Muscle layer of duodenum (tissue), 2 donors: ENCODE data around the gene DNAAF3.

ENCODE experiments used
- H3K27ac ChIP-seq: one replicate; pipeline ENCODE4 v1.7.0; 2013; ENCODE audit warnings: mild to moderate bottlenecking, low read length
- H3K27me3 ChIP-seq: one replicate; pipeline ENCODE4 v1.7.0; 2013; ENCODE audit warnings: low read depth, mild to moderate bottlenecking, control low read depth, low read length
- H3K36me3 ChIP-seq, 2 donors: one replicate each; pipeline ENCODE4 v1.7.0; 2013; ENCODE audit warnings: low read length in 2 of 2, control low read depth in 1 of 2, mild to moderate bottlenecking in 1 of 2; ENCODE audit not compliant: insufficient read depth in 2 of 2, control insufficient read depth in 1 of 2
- H3K4me1 ChIP-seq, 2 donors: one replicate each; pipeline ENCODE4 v1.7.0; 2013; ENCODE audit warnings: low read length in 2 of 2, mild to moderate bottlenecking in 2 of 2, control low read depth in 1 of 2, moderate library complexity in 1 of 2; ENCODE audit not compliant: insufficient read depth in 2 of 2, control insufficient read depth in 1 of 2
- H3K4me3 ChIP-seq, 2 donors: one replicate each; pipeline ENCODE4 v1.7.0; 2013; ENCODE audit warnings: low read length in 2 of 2, low read depth in 1 of 2, mild to moderate bottlenecking in 1 of 2
- H3K9me3 ChIP-seq, 2 donors: one replicate each; pipeline ENCODE4 v1.7.0; 2013; ENCODE audit warnings: low read length in 2 of 2, control low read depth in 1 of 2, mild to moderate bottlenecking in 1 of 2; ENCODE audit not compliant: control insufficient read depth in 1 of 2
- donor health status: healthy.

DNAAF3 gene

DNA sequence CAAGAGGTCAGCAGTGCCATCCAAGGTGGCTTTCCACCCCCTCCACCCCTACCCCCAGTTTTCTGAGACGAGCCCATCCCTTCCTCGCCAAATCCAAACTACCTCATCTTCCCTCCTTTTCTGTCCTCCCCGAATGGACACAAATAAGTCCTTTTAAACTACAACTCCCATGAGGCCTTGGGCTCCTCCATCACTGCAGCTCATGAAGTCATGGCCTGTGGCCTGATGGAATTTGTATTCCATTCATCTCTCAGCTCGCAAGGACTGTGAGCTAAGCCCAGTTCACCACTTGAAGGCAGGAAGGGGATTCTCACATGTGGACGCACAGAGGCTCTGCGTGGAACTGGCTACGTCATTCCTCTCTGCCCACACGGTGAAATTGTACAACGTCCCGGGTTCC is 30.4 kb upstream of the DNAAF3 start:
- Histone ChIP-seq H3K9me3 (no peaks in the 10 kb centered on the region), H3K27me3 (no peaks in the 10 kb centered on the region), H3K4me1 (no peaks in the 10 kb centered on the region), H3K4me3 (no peak overlapping the region), H3K27ac (no peak overlapping the region), H3K36me3 (no peaks in the 10 kb centered on the region)

DNA sequence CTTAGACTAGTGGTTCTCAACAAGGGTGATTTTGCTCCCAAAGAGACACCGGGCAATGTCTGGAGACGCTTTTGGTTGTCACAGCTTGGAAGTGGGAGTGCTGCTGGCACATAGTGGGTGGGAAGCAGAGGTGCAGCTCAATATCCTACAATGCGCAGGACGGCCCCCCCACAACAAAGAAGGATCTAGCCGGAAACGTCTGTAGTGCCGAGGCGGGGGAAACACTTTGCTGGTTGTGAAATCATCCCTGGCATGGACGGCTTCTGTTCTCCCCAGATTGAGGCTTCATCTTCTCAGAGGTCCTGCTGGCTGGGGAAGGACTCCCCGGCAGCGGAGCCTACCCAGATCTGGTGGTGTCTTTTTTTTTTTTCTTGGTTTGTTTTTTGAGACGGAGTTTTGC is 27.1 kb upstream of the DNAAF3 start:
- Histone ChIP-seq H3K27ac (no peak overlapping the region), H3K4me1 (no peaks in the 10 kb centered on the region), H3K36me3 (no peaks in the 10 kb centered on the region), H3K4me3 (no peak overlapping the region), H3K27me3 (no peaks in the 10 kb centered on the region), H3K9me3 (no peaks in the 10 kb centered on the region)

DNA sequence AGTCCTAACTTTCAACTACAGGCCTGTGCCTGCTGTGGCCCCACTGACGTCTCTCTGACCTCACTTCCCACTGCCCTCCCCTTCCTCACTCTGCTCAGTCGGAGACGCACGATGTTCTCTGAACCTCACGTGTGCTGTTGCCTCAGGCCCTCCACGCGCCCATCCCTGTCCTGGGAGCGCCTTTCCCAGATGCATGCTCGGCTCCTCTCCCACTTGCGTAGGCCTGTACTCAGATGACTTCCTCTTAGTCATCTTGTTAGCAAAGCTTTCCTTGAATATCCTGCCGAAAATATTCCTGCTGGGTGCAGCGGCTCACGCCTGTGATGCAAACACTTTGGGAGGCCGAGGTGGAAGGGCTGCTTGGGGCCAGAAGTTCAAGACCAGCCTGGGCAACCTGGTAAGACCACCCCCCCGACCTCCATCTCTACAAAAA is 23.0 kb upstream of the DNAAF3 start:
- no peaks in the 10 kb centered on the region for H3K9me3 ChIP-seq
- no peaks in the 10 kb centered on the region for H3K27me3 ChIP-seq
- H3K4me3 ChIP-seq, result no peak overlapping the region
- no peak overlapping the region for H3K27ac ChIP-seq
- H3K36me3 ChIP-seq, result no peaks in the 10 kb centered on the region
- no peaks in the 10 kb centered on the region for H3K4me1 ChIP-seq

DNA sequence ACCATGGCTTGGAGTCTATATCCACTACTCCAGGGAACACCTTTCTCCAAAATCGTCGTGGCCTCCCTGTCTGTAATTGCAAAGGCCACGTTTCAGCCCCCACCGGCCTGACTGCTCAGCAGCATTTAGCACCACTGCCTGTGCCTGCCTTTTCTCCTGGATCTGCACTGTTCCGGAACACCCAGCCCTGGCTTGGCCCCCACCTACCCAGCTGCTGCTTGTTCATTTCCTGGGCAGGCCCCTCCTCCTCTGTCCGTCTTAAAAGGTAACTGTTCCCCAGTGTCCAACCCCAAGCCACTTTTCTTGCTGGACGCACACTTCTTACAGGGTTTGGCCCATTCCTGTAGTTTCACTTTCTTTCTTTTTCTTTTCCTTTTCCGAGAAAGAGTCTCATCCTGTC is 22.2 kb upstream of the DNAAF3 start:
- no peaks in the 10 kb centered on the region for H3K36me3 ChIP-seq
- H3K27me3 ChIP-seq, result no peaks in the 10 kb centered on the region
- no peak overlapping the region for H3K4me3 ChIP-seq
- H3K27ac ChIP-seq, result no peak overlapping the region
- no peaks in the 10 kb centered on the region for H3K4me1 ChIP-seq
- no peaks in the 10 kb centered on the region for H3K9me3 ChIP-seq

DNA sequence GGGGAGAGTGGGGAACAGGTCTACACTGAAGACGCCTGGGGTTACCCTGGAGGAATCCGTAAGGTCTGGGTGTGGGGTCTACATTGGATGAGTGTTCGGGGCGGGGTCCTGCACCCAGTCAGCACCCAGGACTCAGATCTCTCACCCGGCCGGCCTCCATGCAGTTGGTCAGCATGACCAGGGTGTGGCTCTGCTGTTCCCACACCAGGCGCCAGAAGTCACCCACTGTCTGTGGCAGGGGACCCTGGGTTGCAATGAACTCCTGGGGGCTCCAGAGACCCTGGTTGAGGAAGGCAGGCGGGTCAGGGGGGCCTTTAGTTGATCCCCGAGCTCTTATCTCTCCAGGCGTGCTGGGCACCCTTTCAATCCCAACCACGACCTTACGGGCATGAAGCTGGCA is 19.7 kb upstream of the DNAAF3 start:
- H3K36me3 ChIP-seq, result no peaks in the 10 kb centered on the region
- H3K4me1 ChIP-seq, result no peaks in the 10 kb centered on the region
- no peak overlapping the region for H3K4me3 ChIP-seq
- peaks cover 6% of the 10 kb centered on the region for H3K27me3 ChIP-seq
- no peaks in the 10 kb centered on the region for H3K9me3 ChIP-seq
- H3K27ac ChIP-seq, result no peak overlapping the region

DNA sequence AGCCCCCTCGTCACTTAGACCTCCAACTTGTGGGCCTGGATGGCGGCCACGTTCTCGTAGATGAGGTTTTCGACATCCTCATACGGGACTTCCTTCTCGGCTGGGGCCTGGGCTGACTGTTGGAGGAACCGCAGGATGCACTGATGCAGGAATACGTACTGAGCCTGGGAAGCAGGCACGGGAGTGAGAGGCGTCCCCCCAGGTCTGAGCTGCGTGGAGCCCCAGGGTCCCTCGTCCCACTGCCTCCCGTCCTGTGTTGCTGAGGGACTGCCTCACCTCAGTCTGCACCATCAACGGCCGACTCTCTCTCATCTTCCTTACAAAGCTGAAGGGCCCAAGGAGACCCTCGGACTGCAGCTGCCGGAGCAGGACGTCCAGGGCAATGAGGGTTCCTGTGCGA is 15.3 kb upstream of the DNAAF3 start:
- H3K27ac ChIP-seq, result no peak overlapping the region
- no peaks in the 10 kb centered on the region for H3K36me3 ChIP-seq
- peaks cover 3 to 16% of the 10 kb centered on the region in 2 donors for H3K4me1 ChIP-seq
- H3K9me3 ChIP-seq, result no peaks in the 10 kb centered on the region
- no peak overlapping the region for H3K4me3 ChIP-seq
- peaks cover 43% of the 10 kb centered on the region for H3K27me3 ChIP-seq

DNA sequence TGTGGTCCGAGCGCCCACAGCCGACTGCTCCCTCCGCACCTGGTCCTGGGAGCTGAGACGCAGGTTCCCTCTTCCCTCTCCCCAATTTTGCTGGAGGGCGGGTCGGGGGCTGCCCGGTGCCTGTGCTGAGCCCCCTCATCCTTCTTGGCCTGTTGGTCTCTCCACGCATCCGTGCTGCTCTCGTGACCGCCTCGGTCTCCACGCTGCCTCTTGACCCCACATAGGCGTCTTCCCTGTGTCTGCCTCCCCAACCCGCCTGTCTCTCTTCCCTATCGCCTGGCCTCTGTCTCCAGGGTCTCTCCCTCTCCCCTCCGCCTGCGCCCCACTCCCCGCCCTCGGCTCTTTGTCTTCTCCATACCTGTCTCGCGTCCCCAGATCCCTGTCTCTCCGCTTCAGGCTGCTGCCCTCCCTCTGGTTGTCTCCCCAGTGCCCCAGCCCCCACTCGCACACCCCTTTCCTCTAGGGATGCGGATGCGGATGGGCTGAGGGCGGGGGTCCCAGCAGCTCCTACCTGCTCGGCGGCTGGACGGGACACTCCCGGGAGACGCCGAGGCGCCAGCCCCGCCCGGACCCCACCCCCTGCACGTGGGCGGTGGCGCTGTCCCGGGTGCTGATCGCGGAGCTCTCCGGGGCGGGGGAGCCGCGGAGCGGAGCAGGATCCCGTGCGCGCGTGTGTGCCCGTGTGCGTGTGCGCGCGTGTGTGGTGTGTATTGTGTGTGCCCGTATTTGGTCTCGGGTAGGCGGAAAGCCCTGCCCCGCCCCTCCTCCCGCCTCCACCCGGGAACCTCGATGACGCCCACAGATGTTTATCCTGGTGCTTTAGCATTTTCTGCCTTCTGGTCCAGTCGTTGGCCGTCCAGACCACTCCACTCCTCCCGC is 13.4 kb upstream of the DNAAF3 start, which contains the start of gene SYT5:
TSS of gene SYT5 (minus strand) at position 684 of the 879 bp plus-strand sequence. CDS start 1,248 bp downstream, outside the sequence.
- Histone ChIP-seq H3K9me3 (no peaks in the 10 kb centered on the region), H3K4me3 (peak within 1 kb of the TSS; percentile 26 to 54), H3K27ac (no peak within 1 kb of the TSS), H3K36me3 (no peaks in the 10 kb centered on the region), H3K27me3 (peaks cover 61% of the 10 kb centered on the region), H3K4me1 (peaks cover 3 to 16% of the 10 kb centered on the region in 2 donors)

DNA sequence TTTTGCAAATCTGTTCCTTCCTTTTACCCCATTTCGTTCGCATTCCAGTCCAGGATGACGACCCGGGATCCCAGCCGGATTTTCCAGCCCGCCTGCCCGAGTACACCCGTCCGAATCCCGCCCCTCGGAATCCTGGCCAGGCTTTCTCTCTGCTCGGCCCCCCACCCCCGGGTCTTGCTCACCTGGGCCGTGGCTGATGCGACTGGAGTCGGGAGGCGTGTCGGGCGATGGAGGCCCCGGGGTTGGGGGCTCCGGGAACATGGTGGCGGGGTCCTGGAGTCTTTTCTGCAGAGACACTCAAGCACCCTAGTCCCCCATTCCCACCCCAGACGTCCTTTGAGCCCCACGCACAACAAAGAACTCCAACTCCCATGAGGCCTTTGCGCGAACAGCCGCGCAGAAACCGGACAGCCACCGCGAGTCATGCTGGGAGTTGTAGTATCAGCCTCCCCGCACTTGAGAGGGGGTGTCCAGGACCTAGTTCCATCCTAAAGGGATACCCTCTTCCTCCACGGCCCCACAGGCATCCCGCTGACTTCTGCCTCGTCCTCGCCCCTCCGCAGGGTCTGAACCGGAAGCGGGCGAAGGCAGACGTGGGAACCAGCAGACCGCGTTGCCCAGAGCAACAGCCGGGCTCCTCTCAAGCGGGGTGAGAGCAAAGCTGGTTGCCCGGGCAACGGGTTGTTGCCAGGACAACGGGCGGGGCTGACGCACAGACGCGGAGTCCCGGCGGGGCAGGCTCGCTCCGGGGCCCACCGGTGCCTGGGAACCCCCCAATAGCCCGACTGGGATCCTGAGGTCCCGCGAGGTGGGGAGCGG is 12.6 kb upstream of the DNAAF3 start:
- Histone ChIP-seq H3K9me3 (no peaks in the 10 kb centered on the region), H3K36me3 (no peaks in the 10 kb centered on the region), H3K27ac (no peak overlapping the region), H3K27me3 (peaks cover 70% of the 10 kb centered on the region), H3K4me1 (peaks cover 3 to 20% of the 10 kb centered on the region in 2 donors), H3K4me3 (peak overlapping the region; percentile 26 to 54)

DNA sequence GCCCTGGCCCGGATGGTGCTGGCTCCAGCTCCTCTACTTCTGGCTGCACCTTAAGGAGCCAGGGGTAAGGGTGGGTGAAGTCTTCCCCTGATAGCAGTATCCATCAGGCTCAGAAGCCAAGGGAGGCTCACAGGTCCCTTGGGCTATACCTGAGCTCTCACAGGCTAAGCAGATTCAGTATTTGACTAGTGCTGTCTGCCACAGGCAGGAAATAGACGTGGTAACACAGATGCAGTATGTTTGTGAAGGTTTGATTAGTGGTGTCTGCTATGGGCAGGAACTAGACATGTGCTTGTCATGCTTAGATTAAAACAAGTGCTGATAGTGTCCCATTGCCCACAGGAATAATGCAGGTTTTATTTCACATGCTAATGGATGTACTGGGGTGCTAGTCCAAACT is 9.7 kb upstream of the DNAAF3 start:
- Histone ChIP-seq H3K9me3 (no peaks in the 10 kb centered on the region), H3K4me1 (peaks cover 3 to 34% of the 10 kb centered on the region in 2 donors), H3K27me3 (peaks cover 84% of the 10 kb centered on the region), H3K27ac (no peak overlapping the region), H3K36me3 (no peaks in the 10 kb centered on the region), H3K4me3 (no peak overlapping the region)

DNA sequence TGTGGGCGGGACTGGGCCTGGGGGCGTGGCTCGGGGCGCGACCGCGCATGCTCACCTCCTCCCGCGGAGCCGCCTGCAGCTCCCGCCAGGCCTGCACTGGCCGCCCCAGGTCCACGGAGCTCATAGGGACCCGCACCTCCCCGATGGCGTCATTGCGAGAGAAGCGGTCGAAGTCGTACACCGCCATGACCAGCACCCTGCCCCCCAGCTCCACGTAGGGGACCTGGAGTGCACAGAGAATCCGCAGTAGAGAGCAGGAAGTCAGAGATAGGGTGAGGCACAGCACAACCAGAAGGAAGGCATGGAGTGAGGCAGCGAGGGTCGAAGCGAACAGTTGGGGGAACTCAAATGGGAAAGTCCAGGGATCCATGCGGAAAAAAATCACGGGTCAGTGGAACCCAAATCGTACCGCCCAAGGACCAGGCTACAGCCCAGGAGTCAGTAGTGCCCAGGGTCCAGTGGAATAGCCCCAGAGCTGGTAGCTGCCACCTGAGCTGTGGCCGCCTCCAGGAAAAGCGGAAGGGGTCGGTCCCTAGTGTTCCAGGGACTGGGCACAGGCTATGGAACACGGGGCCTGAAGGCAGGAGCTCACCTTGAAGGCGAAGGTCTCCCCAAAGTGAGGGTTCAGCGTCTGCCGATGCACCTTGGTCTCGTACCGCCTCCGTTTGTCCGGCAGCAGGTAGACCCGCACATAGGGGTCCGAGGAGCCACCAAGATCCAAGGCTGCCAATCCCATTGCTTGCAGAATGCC is 8.9 kb upstream of the DNAAF3 start:
- no peak overlapping the region for H3K4me3 ChIP-seq
- peaks cover 3 to 32% of the 10 kb centered on the region in 2 donors for H3K4me1 ChIP-seq
- H3K36me3 ChIP-seq, result no peaks in the 10 kb centered on the region
- H3K9me3 ChIP-seq, result no peaks in the 10 kb centered on the region
- no peak overlapping the region for H3K27ac ChIP-seq
- H3K27me3 ChIP-seq, result peaks cover 78% of the 10 kb centered on the region
